SK-N-SH (cell line): Measurements from ENCODE around the gene TFB1M. TPM values are rescaled to one million over a fixed set of nuclear protein-coding genes. Genes with fewer than 3 reads are reported as not detected.

Experiments used
- polyA plus RNA-seq, 3 experiments: library from polyadenylated mRNA; depleted of rRNA; stranded (reverse); fragments of >200 nt; gene quantifications; 2 replicates each; pipeline ENCODE4 v1.2.3, GENCODE V29; 2012

Gene TFB1M
- polyA plus RNA-seq, 1 of the 3 experiments (the other 2 are of a cell fraction) = 28.4 TPM

Other genes starting within 250 kb of the TFB1M start
- gene CLDN20, start 50.5 kb downstream of the TFB1M start, polyA plus RNA-seq (2012; rRNA removed) = 0.07 TPM in 1 of 2 replicates, not detected in the other
- gene NOX3, start 141.4 kb upstream of the TFB1M start, polyA plus RNA-seq (2012; rRNA removed) = 0.02 TPM in 1 of 2 replicates, not detected in the other